DOHH2 (cell line): ENCODE measurements around the gene ARNT2.

Experiments used
- CTCF ChIP-seq: fragments of 200-600 bp; sonication (generic); IDR thresholded peaks from one replicate; pipeline ENCODE4 v1.5.1; 2014; ENCODE audit warnings: antibody characterized with exemption, mild to moderate bottlenecking, low read depth, low read length; ENCODE audit not compliant: poor library complexity, severe bottlenecking
- EZH2phosphoT487 ChIP-seq: fragments of 200-600 bp; sonication (generic); IDR thresholded peaks from 2 replicates; pipeline ENCODE4 v1.6.1; 2017; ENCODE audit warnings: borderline replicate concordance, mild to moderate bottlenecking, antibody characterized with exemption, low read length, moderate library complexity, mixed read lengths

GRCh38 chr15:80480171-80480811, 76.1 kb downstream of the ARNT2 start:
- TF ChIP-seq CTCF, result no peak
- no peak for TF ChIP-seq EZH2phosphoT487
